HG03442 (cell line): ENCODE data around the gene HMCN2.
"Not testable (repeated sequence)": the region's sequence is repeated elsewhere in the genome, so short reads cannot be mapped to it uniquely, and the experiment has no call there.

Experiments
- ATAC-seq: cut with Tn5 transposase; IDR thresholded peaks from one replicate; pipeline ENCODE4 v1.9.1; 2021; ENCODE audit warnings: mild to moderate bottlenecking, moderate library complexity; ENCODE audit not compliant: unreplicated experiment

The HMCN2 gene

GRCh38 chr9:130237763-130238524 is 27.6 kb upstream of the HMCN2 start:
- ATAC-seq, result no peak

GRCh38 chr9:130239363-130239695 is 26.2 kb upstream of the HMCN2 start:
- ATAC-seq, result no peak

GRCh38 chr9:130239741-130240241 is 25.8 kb upstream of the HMCN2 start:
- peak; percentile 66 for ATAC-seq

- no peak for ATAC-seq
Observed at GRCh38 chr9:130240410-130241197, 25.0 kb upstream of the HMCN2 start.

GRCh38 chr9:130241198-130241535 is 24.4 kb upstream of the HMCN2 start:
- no peak for ATAC-seq

GRCh38 chr9:130242270-130243014 is 23.1 kb upstream of the HMCN2 start:
- no peak for ATAC-seq

GRCh38 chr9:130243015-130243881 is 22.3 kb upstream of the HMCN2 start:
- no peak for ATAC-seq

- no peak for ATAC-seq
Observed at GRCh38 chr9:130243882-130244170, 21.7 kb upstream of the HMCN2 start.

- no peak for ATAC-seq
Observed at GRCh38 chr9:130244548-130245165, 20.9 kb upstream of the HMCN2 start.

GRCh38 chr9:130245474-130245873 is 20.1 kb upstream of the HMCN2 start:
- ATAC-seq, result no peak

GRCh38 chr9:130246126-130246525 is 19.4 kb upstream of the HMCN2 start:
- no peak for ATAC-seq

- ATAC-seq, result no peak
Observed at GRCh38 chr9:130254747-130255630, 10.6 kb upstream of the HMCN2 start.

- ATAC-seq, result no peak
Observed at GRCh38 chr9:130255631-130256134, 9.9 kb upstream of the HMCN2 start.

GRCh38 chr9:130256644-130257043 is 8.9 kb upstream of the HMCN2 start:
- no peak for ATAC-seq

GRCh38 chr9:130258137-130258536 is 7.4 kb upstream of the HMCN2 start:
- not testable (repeated sequence) for ATAC-seq

GRCh38 chr9:130259044-130259443 is 6.5 kb upstream of the HMCN2 start:
- no peak for ATAC-seq

GRCh38 chr9:130260816-130261765 is 4.5 kb upstream of the HMCN2 start:
- ATAC-seq, result no peak
